DND-41 (cell line): Measurements from ENCODE around the gene C11orf98.

ENCODE experiments used
- ATAC-seq: fragments of 200-7000 bp; cut with Tn5 transposase; 3 replicates; pipeline ENCODE4 v1.9.1; 2021; ENCODE audit warnings: low read depth; ENCODE audit not compliant: insufficient read depth
- DNase-seq: peaks from one replicate; pipeline ENCODE4 v3.0.0-alpha.2; 2020
- H2AFZ ChIP-seq: 2 replicates; pipeline ENCODE4 v1.6.0; 2012; ENCODE audit warnings: low read depth, low read length
- H3K27ac ChIP-seq: 2 replicates; pipeline ENCODE4 v1.5.1; 2012; ENCODE audit warnings: low read length, inconsistent platforms
- H3K27me3 ChIP-seq: fragments of 200-600 bp; sonication (generic); 2 replicates; pipeline ENCODE4 v1.6.0; 2012; ENCODE audit warnings: low read length, mild to moderate bottlenecking, inconsistent platforms; ENCODE audit not compliant: insufficient read depth, poor library complexity
- H3K36me3 ChIP-seq: 2 replicates; pipeline ENCODE4 v1.5.1; 2012; ENCODE audit warnings: low read length, inconsistent platforms; ENCODE audit not compliant: insufficient read depth
- H3K4me1 ChIP-seq: 2 replicates; pipeline ENCODE4 v1.5.1; 2012; ENCODE audit warnings: mild to moderate bottlenecking, low read length; ENCODE audit not compliant: insufficient read depth
- H3K4me2 ChIP-seq: 2 replicates; pipeline ENCODE4 v1.6.0; 2012; ENCODE audit warnings: mild to moderate bottlenecking, moderate library complexity, low read length, inconsistent platforms; ENCODE audit not compliant: insufficient read depth
- H3K4me3 ChIP-seq, 2 experiments: fragments of 200-600 bp in 1 of 2; shearing (Covaris generic) in 1 of 2; 2 replicates each; pipeline ENCODE4 v1.5.1; 2012 to 2016; ENCODE audit warnings: inconsistent platforms in 2 of 2, low read length in 2 of 2, mild to moderate bottlenecking in 2 of 2, low read depth in 1 of 2, moderate library complexity in 1 of 2
- H3K79me2 ChIP-seq: 2 replicates; pipeline ENCODE4 v1.6.0; 2012; ENCODE audit warnings: low read length, inconsistent platforms; ENCODE audit not compliant: insufficient read depth
- H3K9ac ChIP-seq: 2 replicates; pipeline ENCODE4 v1.6.0; 2012; ENCODE audit warnings: low read depth, mild to moderate bottlenecking, inconsistent platforms, low read length, moderate library complexity
- H3K9me3 ChIP-seq: 2 replicates; pipeline ENCODE4 v1.5.1; 2012; ENCODE audit warnings: low read length, moderate library complexity, mild to moderate bottlenecking, inconsistent platforms; ENCODE audit not compliant: insufficient read depth, severe bottlenecking
- H4K20me1 ChIP-seq: 2 replicates; pipeline ENCODE4 v1.6.0; 2012; ENCODE audit warnings: low read length; ENCODE audit not compliant: insufficient read depth
- CTCF ChIP-seq: IDR thresholded peaks from 2 replicates; pipeline ENCODE4 v1.5.1; 2012; ENCODE audit warnings: borderline replicate concordance, low read length, moderate library complexity, mild to moderate bottlenecking; ENCODE audit not compliant: poor library complexity, severe bottlenecking; ENCODE audit errors: extremely low read depth
- EZH2 ChIP-seq: IDR thresholded peaks from 3 replicates; pipeline ENCODE4 v1.6.1; 2012; ENCODE audit warnings: borderline replicate concordance, low read depth, mild to moderate bottlenecking, moderate library complexity, low read length, inconsistent platforms; ENCODE audit not compliant: severe bottlenecking

Gene C11orf98

GRCh38 chr11:62614275-62614674 lies 50.7 kb downstream of the C11orf98 start:
- Histone ChIP-seq H3K27me3 (no peaks in the 10 kb centered on the region), H3K36me3 (peaks cover 30% of the 10 kb centered on the region), H3K9me3 (no peaks in the 10 kb centered on the region), H3K79me2 (peaks cover 16% of the 10 kb centered on the region), H3K27ac (0 out of 2 replicates have a peak overlapping the region, but pooled peaks have one; percentile 4), H3K4me2 (no peak overlapping the region), H3K4me3 (no peak overlapping the region), H2AFZ (no peak overlapping the region), H4K20me1 (no peaks in the 10 kb centered on the region), H3K4me1 (peaks cover 21% of the 10 kb centered on the region), H3K9ac (no peak overlapping the region)
- no peak for TF ChIP-seq EZH2
- TF ChIP-seq CTCF, result no peak
- ATAC-seq (no peak), DNase-seq (no peak)

GRCh38 chr11:62613291-62613778 lies 51.7 kb downstream of the C11orf98 start:
- H3K4me2 ChIP-seq, result 0 out of 2 replicates have a peak overlapping the region, but pooled peaks have one; percentile 98
- H3K36me3 ChIP-seq, result peaks cover 34% of the 10 kb centered on the region
- H3K9ac ChIP-seq, result no peak overlapping the region
- DNase-seq (no peak), ATAC-seq (no peak)
- H3K9me3 ChIP-seq, result no peaks in the 10 kb centered on the region
- H3K4me3 ChIP-seq, result no peak overlapping the region
- no peak overlapping the region; the same call in 1 of the 2 replicates for H3K27ac ChIP-seq
- H2AFZ ChIP-seq, result no peak overlapping the region
- H3K27me3 ChIP-seq, result no peaks in the 10 kb centered on the region
- H3K4me1 ChIP-seq, result peaks cover 21% of the 10 kb centered on the region
- TF ChIP-seq CTCF (no peak), EZH2 (no peak)
- peaks cover 12% of the 10 kb centered on the region for H3K79me2 ChIP-seq
- no peaks in the 10 kb centered on the region for H4K20me1 ChIP-seq
